Limb (tissue), 2 donors: ENCODE measurements around the gene ARHGAP36.
A peak's percentile ranks its signal among the peaks of the same experiment; 100 is the strongest.

Source experiments
- DNase-seq, 2 donors: peaks; one replicate each; pipeline ENCODE4 v3.0.0-alpha.2; 2016; ENCODE audit errors: extremely low spot score in 2 of 2

Gene ARHGAP36

DNA sequence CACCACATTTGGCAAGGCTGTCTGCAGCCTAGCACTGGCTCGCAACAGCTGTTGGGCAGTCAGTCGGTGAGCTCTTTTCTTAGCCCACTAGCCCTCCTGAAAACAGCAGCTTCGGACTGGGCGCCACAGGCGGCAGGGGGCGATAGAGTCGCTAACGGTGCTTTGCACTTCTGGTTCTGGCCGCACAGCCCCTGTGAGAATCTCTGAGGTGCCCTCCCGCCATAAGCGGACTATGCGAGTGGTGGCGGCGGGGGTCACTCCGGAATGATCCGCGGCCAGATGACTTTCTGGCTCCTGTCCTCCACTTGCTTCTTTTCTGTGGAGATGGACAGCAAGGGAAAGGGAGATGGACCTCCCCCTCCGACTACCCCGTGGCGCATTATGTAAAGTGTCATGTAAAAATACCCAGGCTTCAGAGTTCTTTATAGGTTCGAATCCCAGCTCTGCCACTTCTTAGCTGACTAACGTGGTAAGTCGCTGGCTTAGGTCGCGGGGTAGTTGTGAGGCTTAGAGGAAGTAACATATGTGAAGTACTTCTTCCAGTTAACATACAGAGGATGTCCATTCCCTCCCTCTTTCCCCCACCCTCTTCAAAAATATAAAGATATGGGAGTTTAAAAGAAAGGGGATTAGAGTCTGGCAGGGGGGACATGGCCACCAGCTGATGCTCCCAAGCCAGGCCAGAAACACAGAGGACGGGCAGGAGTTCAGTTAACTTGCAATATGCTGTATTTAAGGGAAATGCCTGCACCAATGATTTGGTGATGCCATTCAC, 11.0 kb downstream of the ARHGAP36 start:
- peak in 1 of 2 donors; percentile 2 for DNase-seq

DNA sequence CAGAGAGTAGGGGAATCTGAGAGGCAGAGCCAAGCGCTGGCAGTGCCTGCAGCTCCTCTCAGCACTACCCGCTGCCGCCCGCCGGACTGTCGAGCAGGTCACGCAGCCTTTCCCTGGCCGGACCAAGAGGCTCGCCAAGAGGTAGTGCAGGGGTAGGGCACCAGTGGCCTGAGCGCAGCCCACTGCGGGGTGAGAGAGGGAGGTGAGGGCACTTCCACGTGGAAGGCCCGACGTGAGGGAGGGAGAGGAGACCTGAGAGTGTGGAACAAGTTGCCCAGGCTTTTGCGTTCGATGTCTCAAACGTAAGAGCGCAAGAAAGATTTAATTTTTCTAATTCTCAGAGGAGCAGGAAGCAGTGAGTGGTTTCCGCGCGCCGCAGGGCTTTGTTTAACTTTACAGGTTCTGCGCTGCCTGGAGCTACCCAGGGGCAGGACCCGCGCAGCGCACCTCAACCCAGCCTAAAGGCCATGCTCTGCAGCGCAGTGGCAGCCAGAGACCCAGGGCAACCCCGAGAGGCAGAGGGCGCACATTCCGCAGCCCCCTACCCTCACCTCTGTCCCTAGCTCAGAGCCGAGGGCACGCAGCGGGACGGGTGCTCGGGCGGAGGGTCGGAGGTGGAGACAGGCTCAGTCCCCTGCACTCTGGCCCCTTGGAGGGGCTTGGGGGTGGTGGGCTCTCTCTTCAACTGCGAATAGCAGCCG, 14.9 kb downstream of the ARHGAP36 start:
- no peak for DNase-seq

DNA sequence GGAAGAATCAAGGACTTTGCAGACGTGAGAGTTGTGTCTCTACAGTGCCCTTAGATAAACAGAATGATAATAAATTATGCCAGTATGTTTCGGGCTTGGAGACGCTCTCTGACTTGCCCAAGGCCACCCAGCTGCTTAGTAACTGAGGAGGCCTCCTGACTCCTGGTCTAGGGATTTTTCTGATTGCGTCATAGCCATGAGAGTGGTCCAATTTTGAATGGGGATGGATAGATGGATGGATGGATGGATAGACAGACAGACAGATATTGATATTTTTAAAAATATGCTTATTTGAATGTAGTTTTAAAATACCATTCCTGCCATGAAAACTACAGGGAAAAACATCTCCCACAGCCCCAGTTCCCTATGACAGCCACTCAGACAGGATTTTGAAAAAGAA, 15.5 kb downstream of the ARHGAP36 start:
- DNase-seq = no peak

DNA sequence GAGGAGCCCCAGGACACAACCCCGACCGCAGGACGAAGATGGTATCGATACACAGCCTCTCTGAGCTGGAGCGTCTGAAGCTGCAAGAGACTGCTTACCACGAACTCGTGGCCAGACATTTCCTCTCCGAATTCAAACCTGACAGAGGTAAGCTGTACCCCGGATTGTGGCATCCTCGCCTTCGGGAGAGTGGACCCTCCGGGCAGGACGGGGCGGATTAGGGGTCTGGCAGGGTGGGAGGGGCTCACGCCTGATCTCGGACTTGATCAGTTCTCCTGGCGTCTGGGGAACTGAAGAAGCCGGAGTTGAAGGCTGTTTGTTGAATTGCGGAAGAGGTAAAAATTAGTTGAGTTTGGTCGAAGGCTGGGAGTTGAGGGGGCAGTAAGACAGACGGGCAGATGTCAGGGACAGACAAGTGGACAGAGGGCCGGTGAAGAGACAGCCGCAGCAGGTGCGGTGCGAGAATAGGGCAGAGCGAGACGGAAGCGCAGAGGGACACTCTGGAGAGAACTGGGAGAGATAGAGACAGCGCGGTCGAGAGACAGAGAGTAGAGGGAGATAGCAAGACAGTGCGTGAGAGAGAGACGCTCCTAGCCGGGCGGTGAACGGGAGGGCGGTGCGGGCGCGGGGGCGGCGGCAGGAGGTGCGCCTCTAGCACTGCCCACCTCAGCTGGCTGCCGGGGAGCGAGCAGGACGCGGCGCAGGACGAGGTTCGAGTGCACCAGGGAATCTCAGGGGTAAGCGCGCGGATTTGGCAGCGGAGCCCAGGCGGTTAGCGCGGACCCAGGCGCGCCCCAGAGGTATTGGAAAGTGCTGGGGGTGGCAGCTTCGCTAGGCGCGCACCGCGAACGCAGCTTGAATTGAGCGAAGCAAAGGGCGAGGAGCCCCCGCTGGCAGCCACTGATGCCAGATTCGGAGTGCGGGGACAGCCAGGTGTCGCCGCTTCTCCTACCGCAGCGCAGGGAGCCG, 23.9 kb downstream of the ARHGAP36 start:
- no peak for DNase-seq

DNA sequence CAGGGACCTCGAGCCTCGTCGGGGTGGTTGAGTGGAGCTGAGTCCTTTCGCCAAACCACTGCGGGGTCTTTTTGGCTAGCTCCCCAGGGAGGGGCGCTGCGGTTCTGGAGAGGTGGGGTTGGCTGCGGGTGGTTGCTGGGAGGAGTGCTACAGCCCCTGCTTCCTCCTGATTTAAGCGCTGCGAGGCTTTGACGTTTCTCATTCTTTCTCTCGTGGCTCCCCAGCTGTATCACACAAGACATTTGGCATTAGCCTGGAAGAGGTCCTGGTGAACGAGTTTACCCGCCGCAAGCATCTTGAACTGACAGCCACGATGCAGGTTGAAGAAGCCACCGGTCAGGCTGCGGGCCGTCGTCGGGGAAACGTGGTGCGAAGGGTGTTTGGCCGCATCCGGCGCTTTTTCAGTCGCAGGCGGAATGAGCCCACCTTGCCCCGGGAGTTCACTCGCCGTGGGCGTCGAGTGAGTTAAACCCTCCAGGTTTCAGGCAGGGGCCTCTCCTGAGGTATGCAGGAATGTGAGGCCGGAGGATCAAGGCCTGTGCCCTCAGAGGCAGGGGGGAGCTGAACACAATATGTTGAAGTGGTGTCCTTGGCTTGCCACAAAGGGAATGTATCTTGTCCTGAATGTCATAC, 25.5 kb downstream of the ARHGAP36 start:
- DNase-seq = no peak

DNA sequence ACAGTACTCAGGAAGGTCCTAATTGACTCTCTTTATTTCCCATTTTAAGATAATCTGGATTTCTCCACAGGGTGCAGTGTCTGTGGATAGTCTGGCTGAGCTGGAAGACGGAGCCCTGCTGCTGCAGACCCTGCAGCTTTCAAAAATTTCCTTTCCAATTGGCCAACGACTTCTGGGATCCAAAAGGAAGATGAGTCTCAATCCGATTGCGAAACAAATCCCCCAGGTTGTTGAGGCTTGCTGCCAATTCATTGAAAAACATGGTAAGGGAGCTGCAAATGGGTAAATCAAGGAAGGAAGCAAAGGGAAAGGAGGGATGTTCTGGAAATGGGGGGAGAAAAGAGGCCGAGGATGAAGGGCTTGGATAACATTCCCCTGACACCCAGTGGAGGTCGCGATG, 26.0 kb downstream of the ARHGAP36 start:
- DNase-seq = no peak

DNA sequence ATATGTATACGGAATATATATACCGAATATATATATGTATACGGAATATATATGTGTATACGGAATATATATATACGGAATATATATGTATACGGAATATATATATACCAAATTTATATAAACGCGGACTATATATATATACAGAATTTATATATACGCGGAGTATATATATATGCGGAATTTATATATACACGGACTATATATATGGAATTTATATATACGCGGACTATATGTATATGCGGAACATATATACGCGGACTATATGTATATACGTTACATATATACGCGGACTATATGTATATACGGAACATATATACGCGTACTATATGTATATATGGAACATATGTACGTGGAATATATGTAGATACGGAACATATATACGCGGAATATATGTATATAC, 78.6 kb downstream of the ARHGAP36 start:
- DNase-seq = no peak

DNA sequence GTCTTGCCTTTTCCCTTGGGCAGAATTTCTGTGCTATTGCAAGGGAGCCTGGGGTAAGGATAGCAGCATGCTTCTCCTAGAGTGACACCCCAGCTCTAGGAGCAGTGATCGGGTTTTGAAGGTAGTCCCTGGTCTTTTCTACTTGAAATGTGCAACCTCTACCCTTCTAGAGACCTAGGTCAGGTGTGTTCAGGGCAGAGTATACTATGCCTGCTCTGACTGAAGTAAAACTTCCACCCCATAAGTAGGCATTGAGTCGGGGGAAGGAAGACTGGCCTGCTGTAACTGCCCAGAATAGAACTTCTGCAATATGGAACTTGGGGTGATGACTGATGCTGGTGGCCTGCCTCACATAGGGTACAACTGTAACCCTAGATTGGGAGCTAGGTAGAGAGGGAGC, 80.9 kb downstream of the ARHGAP36 start:
- no peak for DNase-seq
